ENCODE measurements around the gene MEGF6. TPM values are rescaled to one million over a fixed set of nuclear protein-coding genes. Genes with fewer than 3 reads are reported as not detected.

Gene MEGF6
- total RNA-seq, result 100 and 120 TPM in 2 replicates

- peak; percentile 65 for DNase-seq
These were observed at the start of gene MEGF6 for GRCh38 chr1:3611170-3612019. MEGF6 (minus strand) TSS chr1:3611508; CDS start chr1:3611268, 240 bp downstream.

GRCh38 chr1:3660704-3661103, 49.4 kb upstream of the MEGF6 start:
- no peak for DNase-seq

GRCh38 chr1:3659093-3659492, 47.8 kb upstream of the MEGF6 start:
- DNase-seq, result no peak

GRCh38 chr1:3658231-3658615, 46.9 kb upstream of the MEGF6 start:
- no peak for DNase-seq

- no peak for DNase-seq
These were observed 46.4 kb upstream of the MEGF6 start for GRCh38 chr1:3657578-3658230.

- DNase-seq, result no peak
These were observed 45.8 kb upstream of the MEGF6 start for GRCh38 chr1:3657096-3657475.

- no peak for DNase-seq
These were observed 45.3 kb upstream of the MEGF6 start for GRCh38 chr1:3656450-3657095.

GRCh38 chr1:3654549-3655281, 43.4 kb upstream of the MEGF6 start:
- no peak for DNase-seq

GRCh38 chr1:3653286-3653618, 41.9 kb upstream of the MEGF6 start:
- DNase-seq, result no peak

GRCh38 chr1:3652548-3653285, 41.4 kb upstream of the MEGF6 start:
- no peak for DNase-seq

- no peak for DNase-seq
These were observed 40.7 kb upstream of the MEGF6 start, which contains the start of gene TP73 for GRCh38 chr1:3651930-3652547. TP73 (plus strand) TSS chr1:3652516; CDS start chr1:3682366, 29,850 bp downstream.

GRCh38 chr1:3651026-3651929, 40.0 kb upstream of the MEGF6 start:
- no peak for DNase-seq

- DNase-seq, result no peak
These were observed 39.1 kb upstream of the MEGF6 start for GRCh38 chr1:3650248-3651025.

- peak; percentile 93 for DNase-seq
These were observed 38.3 kb upstream of the MEGF6 start, which contains the start of gene WRAP73 for GRCh38 chr1:3649342-3650247. WRAP73 (minus strand) TSS chr1:3650103; CDS start chr1:3649999, 104 bp downstream.

GRCh38 chr1:3646596-3646995, 35.3 kb upstream of the MEGF6 start:
- DNase-seq, result no peak

- DNase-seq, result no peak
These were observed 34.5 kb upstream of the MEGF6 start for GRCh38 chr1:3645666-3646355.

GRCh38 chr1:3645247-3645646, 33.9 kb upstream of the MEGF6 start:
- DNase-seq, result no peak

- DNase-seq, result no peak
These were observed 33.0 kb upstream of the MEGF6 start for GRCh38 chr1:3644273-3644672.
